Adrenal gland (tissue), 5 donors: ENCODE results near the gene PML.
"Not testable (repeated sequence)": the region's sequence is repeated elsewhere in the genome, so short reads cannot be mapped to it uniquely, and the experiment has no call there.

Source experiments
- POLR2A ChIP-seq, 2 donors: fragments of 450-650 bp; IDR thresholded peaks; one replicate each; pipeline ENCODE4 v1.6.1; 2017; ENCODE audit warnings: antibody characterized with exemption in 2 of 2, mild to moderate bottlenecking in 2 of 2, moderate library complexity in 1 of 2
- TF ChIP-seq, protein P1 (sequence below), 6 experiments: fragments of 450-650 bp in 4 of 6; fragments of 200-600 bp in 2 of 6; sonication (generic) in 1 of 6; IDR thresholded peaks; 1 replicate in 5 of 6; 2 replicates in 1 of 6; pipeline versions ENCODE4 v1.5.1 to v1.8.0; 2016 to 2021; ENCODE audit warnings: antibody characterized with exemption in 6 of 6, mild to moderate bottlenecking in 2 of 6, moderate library complexity in 1 of 6
- donor health status: DM: no; HTN: no; CAD: no.

DNA sequence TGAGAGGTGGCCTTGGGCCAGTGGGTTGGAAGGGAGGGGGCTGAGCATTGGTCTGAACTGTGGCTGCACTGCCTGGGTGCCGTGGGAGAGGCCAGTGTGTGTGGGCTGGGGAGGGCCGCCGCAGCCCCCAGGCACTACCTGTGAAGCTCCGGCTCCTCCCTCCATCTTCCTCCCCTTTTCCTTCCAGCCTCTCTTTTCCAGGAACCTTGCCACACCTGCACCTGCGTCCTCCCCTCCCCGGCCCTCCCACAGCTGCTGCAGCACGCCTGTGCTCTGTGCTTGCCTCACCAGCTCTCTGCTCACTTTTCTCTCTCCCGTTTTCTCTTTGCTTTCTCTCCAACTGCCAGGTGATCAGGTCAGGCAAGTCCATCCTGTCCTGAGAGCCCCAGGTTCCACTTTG lies 70.3 kb downstream of the PML start:
- TF ChIP-seq, protein P1, sequence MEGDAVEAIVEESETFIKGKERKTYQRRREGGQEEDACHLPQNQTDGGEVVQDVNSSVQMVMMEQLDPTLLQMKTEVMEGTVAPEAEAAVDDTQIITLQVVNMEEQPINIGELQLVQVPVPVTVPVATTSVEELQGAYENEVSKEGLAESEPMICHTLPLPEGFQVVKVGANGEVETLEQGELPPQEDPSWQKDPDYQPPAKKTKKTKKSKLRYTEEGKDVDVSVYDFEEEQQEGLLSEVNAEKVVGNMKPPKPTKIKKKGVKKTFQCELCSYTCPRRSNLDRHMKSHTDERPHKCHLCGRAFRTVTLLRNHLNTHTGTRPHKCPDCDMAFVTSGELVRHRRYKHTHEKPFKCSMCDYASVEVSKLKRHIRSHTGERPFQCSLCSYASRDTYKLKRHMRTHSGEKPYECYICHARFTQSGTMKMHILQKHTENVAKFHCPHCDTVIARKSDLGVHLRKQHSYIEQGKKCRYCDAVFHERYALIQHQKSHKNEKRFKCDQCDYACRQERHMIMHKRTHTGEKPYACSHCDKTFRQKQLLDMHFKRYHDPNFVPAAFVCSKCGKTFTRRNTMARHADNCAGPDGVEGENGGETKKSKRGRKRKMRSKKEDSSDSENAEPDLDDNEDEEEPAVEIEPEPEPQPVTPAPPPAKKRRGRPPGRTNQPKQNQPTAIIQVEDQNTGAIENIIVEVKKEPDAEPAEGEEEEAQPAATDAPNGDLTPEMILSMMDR (IDR thresholded peaks at IDR 0.05), result not testable (repeated sequence)
- not testable (repeated sequence) for TF ChIP-seq POLR2A (IDR thresholded peaks at IDR 0.05)
